ENCODE results near the gene SCN5A.
A peak's percentile ranks its signal among the peaks of the same experiment; 100 is the strongest.

SCN5A gene

GRCh38 chr3:38648024-38648658 is 1.3 kb downstream of the SCN5A start:
- TF ChIP-seq ZNF8 (CRISPR knock-in tag; IDR thresholded peaks at IDR 0.05) = no peak
- TF ChIP-seq PATZ1 (CRISPR knock-in tag; IDR thresholded peaks at IDR 0.05; ENCODE audit: borderline replicate concordance) = no peak
- TF ChIP-seq ISL1 (CRISPR knock-in tag; IDR thresholded peaks at IDR 0.05) = no peak
- no peak for TF ChIP-seq TCF4 (CRISPR knock-in tag; IDR thresholded peaks at IDR 0.05; ENCODE audit: borderline replicate concordance)
- no peak for TF ChIP-seq OSR1 (CRISPR knock-in tag; IDR thresholded peaks at IDR 0.05)
- no peak for TF ChIP-seq ZFP3 (CRISPR knock-in tag; IDR thresholded peaks at IDR 0.05)
- TF ChIP-seq ARNTL (CRISPR knock-in tag; IDR thresholded peaks at IDR 0.05; ENCODE audit: borderline replicate concordance, low read depth) = no peak
- TF ChIP-seq CREB5 (CRISPR knock-in tag; IDR thresholded peaks at IDR 0.05; ENCODE audit: low read depth) = no peak
- TF ChIP-seq POU6F1 (CRISPR knock-in tag; IDR thresholded peaks at IDR 0.05; ENCODE audit: borderline replicate concordance, low read depth) = no peak
- TF ChIP-seq TOX (CRISPR knock-in tag; IDR thresholded peaks at IDR 0.05; ENCODE audit: borderline replicate concordance) = no peak
- no peak for TF ChIP-seq ZNF565 (CRISPR knock-in tag; conservative IDR thresholded peaks at IDR 0.05; ENCODE audit: low read depth)
- no peak for TF ChIP-seq RARB (CRISPR knock-in tag; IDR thresholded peaks at IDR 0.05)
- TF ChIP-seq CSRNP3 (CRISPR knock-in tag; IDR thresholded peaks at IDR 0.05) = no peak
- TF ChIP-seq CSDC2 (CRISPR knock-in tag; IDR thresholded peaks at IDR 0.05) = no peak
- no peak for TF ChIP-seq ESRRG (CRISPR knock-in tag; IDR thresholded peaks at IDR 0.05)
- TF ChIP-seq ZNF70 (CRISPR knock-in tag; IDR thresholded peaks at IDR 0.05) = no peak
- no peak for TF ChIP-seq ZC3H10 (CRISPR knock-in tag; IDR thresholded peaks at IDR 0.05)
- ATAC-seq = no peak

- TF ChIP-seq CREB5 (CRISPR knock-in tag; IDR thresholded peaks at IDR 0.05; ENCODE audit: low read depth) = no peak
- peak; percentile 95 for TF ChIP-seq ZFP3 (CRISPR knock-in tag; IDR thresholded peaks at IDR 0.05)
- ATAC-seq = no peak
These were observed 2.1 kb downstream of the SCN5A start for GRCh38 chr3:38647217-38647970.

- TF ChIP-seq ZNF8 (CRISPR knock-in tag; IDR thresholded peaks at IDR 0.05) = no peak
- TF ChIP-seq CREB5 (CRISPR knock-in tag; IDR thresholded peaks at IDR 0.05; ENCODE audit: low read depth) = no peak
- TF ChIP-seq ZNF70 (CRISPR knock-in tag; IDR thresholded peaks at IDR 0.05) = no peak
- ATAC-seq = no peak
These were observed 2.9 kb downstream of the SCN5A start for GRCh38 chr3:38646630-38647029.

GRCh38 chr3:38646062-38646461 is 3.4 kb downstream of the SCN5A start:
- no peak for ATAC-seq
- no peak for TF ChIP-seq CSDC2 (CRISPR knock-in tag; IDR thresholded peaks at IDR 0.05)
- TF ChIP-seq PPARA (CRISPR knock-in tag; IDR thresholded peaks at IDR 0.05; ENCODE audit: borderline replicate concordance) = no peak
- TF ChIP-seq RARB (CRISPR knock-in tag; IDR thresholded peaks at IDR 0.05) = no peak
- TF ChIP-seq ZNF565 (CRISPR knock-in tag; conservative IDR thresholded peaks at IDR 0.05; ENCODE audit: low read depth) = no peak
- no peak for TF ChIP-seq ZFP3 (CRISPR knock-in tag; IDR thresholded peaks at IDR 0.05)
- no peak for TF ChIP-seq TCF4 (CRISPR knock-in tag; IDR thresholded peaks at IDR 0.05; ENCODE audit: borderline replicate concordance)
- no peak for TF ChIP-seq SNAI2 (CRISPR knock-in tag; IDR thresholded peaks at IDR 0.05)

Measured in SK-N-SH treated with all-trans-retinoic acid at 6 μM for 48 hours (cell line).